Naive B cell (primary cell): ENCODE data around the gene YTHDF1. TPM values are rescaled to one million over a fixed set of nuclear protein-coding genes. Genes with fewer than 3 reads are reported as not detected.

Experiments used
- ATAC-seq, 2 donors: fragments of 150-1000 bp; cut with Tn5 transposase; 2 replicates each; pipeline ENCODE4 v1.10.0; 2021; ENCODE audit warnings: low read depth in 2 of 2, mild to moderate bottlenecking in 2 of 2, moderate library complexity in 2 of 2
- DNase-seq: peaks from one replicate; pipeline ENCODE4 v3.0.0; 2022
- H3K27ac Mint-ChIP-seq, 6 donors: one replicate each; pipeline ENCODE4 v1.8.0; 2020 to 2022; ENCODE audit warnings: mild to moderate bottlenecking in 6 of 6, mixed read lengths in 6 of 6, moderate library complexity in 5 of 6, inconsistent platforms in 2 of 6
- H3K27me3 Mint-ChIP-seq, 3 donors: one replicate each; pipeline ENCODE4 v1.8.0; 2021 to 2022; ENCODE audit warnings: mixed read lengths in 3 of 3, mild to moderate bottlenecking in 1 of 3
- H3K36me3 Mint-ChIP-seq, 2 donors: one replicate each; pipeline ENCODE4 v1.8.0; 2020 to 2022; ENCODE audit warnings: mixed read lengths in 2 of 2, inconsistent platforms in 1 of 2, mild to moderate bottlenecking in 1 of 2
- H3K4me1 Mint-ChIP-seq, 3 donors: one replicate each; pipeline ENCODE4 v1.8.0; 2020 to 2022; ENCODE audit warnings: mixed read lengths in 3 of 3, inconsistent platforms in 1 of 3, mild to moderate bottlenecking in 1 of 3, moderate library complexity in 1 of 3
- H3K4me3 Mint-ChIP-seq, 8 donors: one replicate each; pipeline ENCODE4 v1.8.0; 2020 to 2022; ENCODE audit warnings: mild to moderate bottlenecking in 8 of 8, mixed read lengths in 8 of 8, moderate library complexity in 8 of 8, inconsistent platforms in 2 of 8
- H3K9me3 Mint-ChIP-seq, 7 donors: one replicate each; pipeline ENCODE4 v1.8.0; 2020 to 2022; ENCODE audit warnings: mixed read lengths in 7 of 7, mild to moderate bottlenecking in 5 of 7, inconsistent platforms in 2 of 7, moderate library complexity in 1 of 7
- polyA plus RNA-seq, 6 donors: library from polyadenylated mRNA; unstranded; fragments of 300-500 nt; fragmentation: Illumina TruSeq; gene quantifications; one replicate each; pipeline ENCODE4 v1.2.3, GENCODE V29; 2021; ENCODE audit warnings: low read depth in 6 of 6

The YTHDF1 gene
- polyA plus RNA-seq: 10 to 100 TPM; 27.4 to 41.9 (median 34.6) TPM

DNA sequence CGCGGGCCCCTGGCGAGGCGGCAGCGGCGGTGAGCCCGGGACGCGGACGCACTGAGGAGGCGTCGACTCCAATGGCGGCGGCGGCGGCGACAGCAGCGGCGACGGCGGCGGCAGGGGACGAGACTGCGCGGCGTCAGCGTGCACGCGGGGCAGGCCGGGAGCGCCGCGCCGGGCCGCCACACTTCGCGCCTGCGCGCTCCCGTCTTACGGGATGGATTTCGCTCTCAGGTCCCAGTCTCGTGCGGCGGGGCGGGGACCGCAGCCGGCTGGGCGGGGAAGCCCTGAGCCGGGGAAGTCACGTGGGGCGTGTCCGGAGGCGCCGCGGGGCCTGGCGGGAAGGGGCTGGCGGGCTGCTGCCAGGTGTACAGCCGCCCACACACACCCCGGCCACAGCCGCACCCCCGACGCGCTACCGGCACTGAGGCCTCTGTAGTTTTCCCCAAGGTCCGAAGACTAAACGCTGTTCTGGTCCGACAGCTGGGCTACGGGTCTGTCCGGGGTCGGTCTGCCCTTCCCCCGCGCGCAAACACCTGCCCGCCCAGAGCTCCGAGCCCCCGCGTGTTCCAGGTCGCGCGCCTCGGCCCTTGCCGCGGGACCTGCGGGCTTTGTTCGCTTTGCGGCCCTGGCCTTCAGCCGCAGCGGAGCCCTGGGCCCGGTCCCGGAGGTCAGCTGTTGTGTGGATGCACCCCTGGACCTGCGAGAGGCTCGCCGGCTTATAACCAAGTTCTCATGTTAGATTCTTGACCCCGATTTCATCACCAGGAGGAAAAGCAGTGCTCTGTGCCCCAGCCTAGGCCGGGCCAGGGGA lies at the start of gene YTHDF1:
Gene YTHDF1, minus strand, starts transcription at position 91 of the 808 bp plus-strand sequence. CDS start 239 bp downstream, outside the sequence.
- H3K4me3 Mint-ChIP-seq: peak within 1 kb of the TSS; percentile 83 to 94 (median 90)
- H3K27ac Mint-ChIP-seq: peak within 1 kb of the TSS; percentile 51 to 97 (median 92)
- peaks cover 0 to 7% of the 10 kb centered on the region in 2 donors for H3K36me3 Mint-ChIP-seq
- DNase-seq: peak; percentile 99
- peaks cover 31 to 46% (median 41%) of the 10 kb centered on the region in 3 donors for H3K4me1 Mint-ChIP-seq
- H3K9me3 Mint-ChIP-seq: no peaks in the 10 kb centered on the region
- ATAC-seq: peak; percentile 88 to 93
- H3K27me3 Mint-ChIP-seq: peaks cover 0 to 16% (median 13%) of the 10 kb centered on the region in 3 donors

DNA sequence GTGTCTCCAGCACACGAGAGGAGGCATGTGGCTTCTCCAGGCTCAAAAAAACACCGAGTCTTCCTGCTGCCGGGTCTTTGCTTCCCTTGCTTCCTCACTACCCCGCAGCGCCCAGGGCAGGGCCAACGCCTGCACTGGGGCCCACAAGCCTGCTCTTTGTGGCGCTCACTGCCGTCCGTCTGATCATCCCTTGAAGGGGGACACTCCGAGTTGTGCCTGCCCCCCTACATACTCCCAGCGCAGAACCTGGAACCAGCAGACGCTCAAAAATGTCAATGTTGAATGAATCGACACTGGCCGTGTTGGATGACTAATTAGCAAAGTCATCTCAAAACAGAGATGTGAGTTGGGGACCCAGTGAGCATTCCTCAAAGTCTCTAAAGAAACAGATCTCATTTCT lies 48.6 kb upstream of the YTHDF1 start:
- no peaks in the 10 kb centered on the region for H3K36me3 Mint-ChIP-seq
- DNase-seq (no peak), ATAC-seq (no peak)
- H3K27ac Mint-ChIP-seq: no peak overlapping the region
- peaks cover 0 to 5% (median 4%) of the 10 kb centered on the region in 3 donors for H3K4me1 Mint-ChIP-seq
- H3K4me3 Mint-ChIP-seq: no peak overlapping the region
- peaks cover 0 to 1% (median 0%) of the 10 kb centered on the region in 7 donors for H3K9me3 Mint-ChIP-seq
- peaks cover 10 to 73% (median 48%) of the 10 kb centered on the region in 3 donors for H3K27me3 Mint-ChIP-seq

DNA sequence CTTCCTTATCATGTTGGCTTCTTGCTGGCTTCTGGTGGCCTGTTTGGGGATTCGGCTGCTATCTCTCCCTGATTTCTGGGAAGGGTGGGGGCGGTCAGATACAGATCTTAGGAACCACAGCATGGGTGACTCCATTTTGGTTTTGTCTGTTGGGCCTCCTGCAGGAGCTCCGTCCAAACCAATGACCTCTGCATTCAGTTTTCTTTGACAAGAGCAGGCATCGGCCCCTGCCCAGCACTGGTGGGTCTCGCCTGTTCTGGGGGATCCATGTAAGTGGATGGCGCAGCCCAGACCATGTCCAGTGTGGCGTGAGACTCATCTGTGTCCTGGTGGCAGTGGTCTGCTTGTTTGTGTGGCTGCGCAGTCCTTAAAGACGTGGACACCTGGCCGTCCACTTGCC lies 48.1 kb upstream of the YTHDF1 start:
- no peak overlapping the region for H3K27ac Mint-ChIP-seq
- H3K27me3 Mint-ChIP-seq: peaks cover 10 to 79% (median 53%) of the 10 kb centered on the region in 3 donors
- no peaks in the 10 kb centered on the region for H3K36me3 Mint-ChIP-seq
- no peak for DNase-seq
- no peak overlapping the region for H3K4me3 Mint-ChIP-seq
- no peak for ATAC-seq
- peaks cover 0 to 1% (median 0%) of the 10 kb centered on the region in 7 donors for H3K9me3 Mint-ChIP-seq
- H3K4me1 Mint-ChIP-seq: peaks cover 0 to 5% (median 4%) of the 10 kb centered on the region in 3 donors

DNA sequence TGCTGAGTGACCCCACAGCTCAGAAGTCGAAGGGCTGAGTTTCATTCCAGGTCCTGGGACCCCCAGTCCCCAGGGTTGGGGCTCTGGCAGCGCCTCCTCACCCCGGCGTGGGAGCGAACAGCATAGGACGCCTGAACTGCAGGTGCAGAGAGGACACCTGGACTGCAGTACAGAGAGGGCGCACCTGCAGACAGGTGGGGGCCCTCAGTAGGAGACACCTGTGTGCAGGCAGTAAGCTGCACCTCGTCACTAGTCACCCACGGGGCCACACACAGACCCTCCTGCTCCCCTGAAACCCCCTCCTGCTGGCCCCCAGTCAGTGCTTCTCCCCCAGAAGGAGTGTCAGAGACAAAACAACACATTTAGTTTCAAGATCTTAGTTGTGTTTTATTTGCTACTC lies 46.9 kb upstream of the YTHDF1 start:
- no peaks in the 10 kb centered on the region for H3K36me3 Mint-ChIP-seq
- H3K9me3 Mint-ChIP-seq: peaks cover 0 to 1% (median 0%) of the 10 kb centered on the region in 7 donors
- DNase-seq: no peak
- no peak for ATAC-seq
- H3K27me3 Mint-ChIP-seq: peaks cover 16 to 78% (median 59%) of the 10 kb centered on the region in 3 donors
- H3K27ac Mint-ChIP-seq: no peak overlapping the region
- peaks cover 0 to 5% (median 4%) of the 10 kb centered on the region in 3 donors for H3K4me1 Mint-ChIP-seq
- H3K4me3 Mint-ChIP-seq: no peak overlapping the region

DNA sequence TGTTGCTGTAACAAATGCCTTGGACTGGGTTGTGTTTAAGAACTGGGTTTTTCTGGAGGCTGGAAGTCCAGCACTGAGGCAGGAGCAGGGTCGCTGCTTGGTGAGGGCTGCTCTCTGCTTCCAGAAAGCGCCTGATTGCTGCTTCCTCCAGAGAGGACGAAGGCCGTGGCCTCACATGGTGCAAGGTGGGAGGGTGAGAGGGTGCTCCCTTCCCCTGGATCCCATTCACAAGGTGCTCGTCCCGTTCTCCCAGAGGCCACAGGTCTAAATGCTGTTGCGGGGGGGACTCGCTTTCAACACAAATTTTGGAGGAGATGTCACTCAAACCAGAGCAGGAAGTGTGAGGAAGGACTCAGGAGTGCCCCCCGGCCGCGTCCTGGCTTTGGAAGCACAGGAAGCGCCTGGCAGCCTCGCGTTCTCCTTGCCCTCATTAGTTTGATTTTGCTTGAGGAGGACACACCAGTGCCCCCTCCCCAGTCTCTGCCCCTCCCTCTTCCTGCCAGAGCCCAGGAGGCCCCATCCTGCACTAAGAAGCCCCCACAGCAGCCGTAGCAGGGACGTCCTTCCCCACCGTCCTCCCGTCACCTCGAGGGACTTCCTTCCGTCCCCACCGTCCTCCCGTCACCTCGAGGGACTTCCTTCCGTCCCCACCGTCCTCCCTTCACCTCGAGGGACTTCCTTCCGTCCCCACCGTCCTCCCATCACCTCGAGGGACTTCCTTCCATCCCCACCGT lies 46.0 kb upstream of the YTHDF1 start:
- no peak for DNase-seq
- peaks cover 0 to 1% (median 0%) of the 10 kb centered on the region in 7 donors for H3K9me3 Mint-ChIP-seq
- peaks cover 0 to 7% (median 5%) of the 10 kb centered on the region in 3 donors for H3K4me1 Mint-ChIP-seq
- no peak overlapping the region for H3K27ac Mint-ChIP-seq
- H3K27me3 Mint-ChIP-seq: peaks cover 15 to 78% (median 59%) of the 10 kb centered on the region in 3 donors
- peak overlapping the region in 1 of 8 donors; percentile 11 for H3K4me3 Mint-ChIP-seq
- no peaks in the 10 kb centered on the region for H3K36me3 Mint-ChIP-seq
- no peak for ATAC-seq

DNA sequence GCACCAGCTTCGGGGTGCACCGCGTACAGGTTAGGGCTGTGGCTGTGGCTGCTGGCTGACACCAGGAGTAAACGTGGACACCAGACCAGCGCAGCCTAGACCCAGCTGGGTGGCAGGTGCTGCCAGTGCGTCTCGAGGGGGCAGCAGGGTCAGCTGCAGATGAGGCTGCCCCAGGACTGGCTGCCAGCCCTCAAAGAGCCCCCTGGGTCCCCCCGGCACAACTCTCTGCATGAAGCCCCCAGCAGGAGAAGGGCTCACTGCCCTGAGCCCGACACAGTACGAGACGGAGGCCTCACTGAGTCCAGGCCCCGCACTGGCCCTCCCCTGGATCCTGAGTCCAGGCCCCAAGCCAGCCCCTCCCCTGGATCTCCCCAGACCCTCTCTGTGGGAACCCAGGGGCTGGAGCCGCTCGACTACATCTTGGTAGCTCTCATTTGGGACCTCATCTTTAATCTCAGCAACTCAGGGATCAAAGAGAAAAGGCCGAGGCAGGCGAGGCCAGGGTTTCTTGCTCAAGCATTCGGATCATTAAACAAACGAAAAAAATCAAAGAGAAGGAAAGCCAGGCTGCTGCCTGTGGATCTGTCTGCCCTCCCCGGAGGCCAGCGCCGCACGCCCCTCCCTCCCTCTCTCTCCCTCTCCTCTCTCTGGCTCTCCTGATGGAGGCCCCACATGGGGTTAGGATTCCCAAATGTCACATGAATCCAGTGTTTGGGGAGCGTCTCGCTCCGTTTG lies 45.3 kb upstream of the YTHDF1 start:
- ATAC-seq (no peak), DNase-seq (no peak)
- H3K4me3 Mint-ChIP-seq: no peak overlapping the region
- H3K27ac Mint-ChIP-seq: no peak overlapping the region
- no peaks in the 10 kb centered on the region for H3K36me3 Mint-ChIP-seq
- peaks cover 0 to 7% (median 5%) of the 10 kb centered on the region in 3 donors for H3K4me1 Mint-ChIP-seq
- peaks cover 0 to 1% (median 0%) of the 10 kb centered on the region in 7 donors for H3K9me3 Mint-ChIP-seq
- H3K27me3 Mint-ChIP-seq: peaks cover 21 to 85% (median 65%) of the 10 kb centered on the region in 3 donors

DNA sequence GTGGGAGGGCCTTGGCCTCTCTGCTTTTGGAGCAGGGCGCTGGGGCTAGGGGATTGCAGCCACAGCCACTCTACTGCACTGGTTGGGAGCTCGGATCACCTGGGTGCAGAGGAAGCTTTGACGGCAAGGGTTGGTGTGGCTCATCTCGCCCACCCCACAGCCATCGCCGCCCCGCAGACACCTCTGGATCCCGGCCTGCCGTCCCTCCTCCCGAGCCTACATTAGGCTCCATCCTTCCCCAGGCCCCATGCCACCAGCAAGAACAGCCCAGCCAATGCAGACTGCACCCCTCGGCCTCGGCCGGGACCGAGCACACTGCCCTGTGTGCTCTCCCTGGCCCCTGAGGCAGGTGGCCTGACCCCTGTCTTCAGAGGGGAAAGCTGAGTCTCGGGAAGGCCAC lies 44.6 kb upstream of the YTHDF1 start:
- Mint-ChIP-seq H3K4me1 (peaks cover 0 to 7% (median 6%) of the 10 kb centered on the region in 3 donors), H3K27ac (no peak overlapping the region), H3K4me3 (no peak overlapping the region), H3K27me3 (peaks cover 26 to 88% (median 72%) of the 10 kb centered on the region in 3 donors), H3K9me3 (peaks cover 0 to 1% (median 0%) of the 10 kb centered on the region in 7 donors), H3K36me3 (no peaks in the 10 kb centered on the region)
- ATAC-seq: no peak
- no peak for DNase-seq

DNA sequence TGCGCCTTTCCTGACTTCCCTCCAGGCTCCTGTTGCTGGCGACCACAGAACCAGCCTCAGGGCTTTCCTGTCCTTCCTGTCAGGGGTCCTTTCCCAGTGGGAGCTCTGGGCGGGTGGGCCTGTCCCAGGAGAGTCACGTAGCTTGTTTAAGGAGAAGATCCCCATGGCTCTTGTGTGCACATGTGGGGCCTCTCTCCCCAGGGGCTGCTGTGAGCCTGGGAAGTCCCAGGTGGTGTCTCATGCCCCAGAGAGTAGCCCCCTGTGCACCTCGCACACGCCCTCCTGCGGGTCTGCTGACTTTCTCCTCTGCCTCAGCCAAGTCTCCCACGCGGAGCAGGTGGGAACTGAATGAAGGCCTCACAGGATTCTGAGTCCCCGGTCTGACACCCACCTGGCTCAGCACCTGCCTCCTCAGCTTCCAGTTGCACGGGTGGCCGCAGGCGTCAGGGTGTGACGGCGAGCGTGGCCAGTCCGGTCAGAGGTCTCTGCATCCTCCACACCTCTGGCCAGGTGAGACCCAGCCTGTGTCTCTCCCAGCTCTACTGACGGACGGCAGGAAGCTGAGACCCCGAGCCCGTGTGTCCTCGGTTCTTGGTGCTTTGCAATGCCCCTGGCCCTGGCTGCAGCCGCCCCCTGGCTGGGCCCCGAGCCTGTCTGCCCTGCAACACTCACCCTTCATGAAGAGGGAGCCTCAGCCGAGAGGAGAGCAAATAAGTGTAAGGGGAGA lies 44.0 kb upstream of the YTHDF1 start:
- no peak overlapping the region for H3K4me3 Mint-ChIP-seq
- peaks cover 0 to 1% (median 0%) of the 10 kb centered on the region in 7 donors for H3K9me3 Mint-ChIP-seq
- DNase-seq: no peak
- ATAC-seq: no peak
- H3K4me1 Mint-ChIP-seq: peaks cover 0 to 8% (median 7%) of the 10 kb centered on the region in 3 donors
- no peak overlapping the region for H3K27ac Mint-ChIP-seq
- H3K27me3 Mint-ChIP-seq: peaks cover 33 to 88% (median 79%) of the 10 kb centered on the region in 3 donors
- H3K36me3 Mint-ChIP-seq: no peaks in the 10 kb centered on the region

DNA sequence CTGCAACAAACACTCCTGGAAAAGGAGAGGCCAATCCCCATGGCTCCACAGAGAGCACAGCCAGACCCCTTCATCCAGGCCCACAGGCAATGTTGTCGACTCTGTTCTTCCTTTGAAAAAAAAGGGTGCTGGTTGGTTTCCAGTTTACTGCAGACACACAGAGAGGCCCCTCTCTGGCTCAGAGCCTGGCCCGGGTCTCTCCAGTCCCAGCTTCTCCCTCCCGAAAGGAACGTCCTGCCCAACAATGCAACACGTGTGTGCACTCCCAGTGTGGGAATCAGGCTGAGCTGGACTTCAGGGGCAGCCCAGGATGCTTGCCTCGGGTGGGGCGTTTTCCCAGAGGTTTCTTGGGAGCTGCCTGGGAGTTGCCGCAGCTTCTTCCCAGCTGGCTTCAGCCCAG lies 42.9 kb upstream of the YTHDF1 start:
- ATAC-seq: no peak
- DNase-seq: no peak
- Mint-ChIP-seq H3K4me1 (peaks cover 0 to 11% (median 8%) of the 10 kb centered on the region in 3 donors), H3K4me3 (no peak overlapping the region), H3K27ac (no peak overlapping the region), H3K9me3 (no peaks in the 10 kb centered on the region), H3K36me3 (no peaks in the 10 kb centered on the region), H3K27me3 (peaks cover 33 to 82% (median 74%) of the 10 kb centered on the region in 3 donors)

DNA sequence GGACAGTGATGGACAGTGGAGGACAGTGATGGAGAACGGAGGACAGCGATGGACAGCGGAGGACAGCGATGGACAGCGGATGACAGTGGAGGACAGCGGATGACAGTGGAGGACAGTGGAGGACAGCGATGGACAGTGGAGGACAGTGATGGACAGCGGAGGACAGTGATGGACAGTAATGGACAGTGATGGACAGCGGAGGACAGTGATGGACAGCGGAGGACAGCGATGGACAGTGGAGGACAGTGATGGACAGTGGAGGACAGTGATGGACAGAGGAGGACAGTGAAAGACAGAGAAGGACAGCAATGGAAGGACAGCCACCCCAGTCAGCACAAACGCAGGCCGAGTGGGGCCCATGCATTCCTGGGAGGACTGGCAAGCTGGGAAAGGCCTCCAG lies 41.7 kb upstream of the YTHDF1 start:
- no peak for ATAC-seq

DNA sequence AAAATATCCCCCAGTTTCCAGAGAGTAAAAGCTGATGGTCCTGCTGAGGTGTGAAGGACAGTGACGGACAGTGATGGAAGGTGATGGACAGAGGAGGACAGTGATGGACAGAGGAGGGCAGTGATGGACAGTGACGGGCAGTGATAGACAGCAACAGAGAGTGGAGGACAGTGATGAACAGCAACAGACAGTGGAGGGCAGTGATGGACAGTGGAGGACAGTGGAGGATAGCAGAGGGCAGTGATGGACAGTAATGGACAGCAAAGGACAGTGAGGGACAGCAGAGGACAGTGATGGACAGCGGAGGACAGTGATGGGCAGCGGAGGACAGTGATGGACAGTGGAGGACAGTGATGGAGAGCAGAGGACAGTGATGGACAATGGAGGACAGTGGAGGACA lies 41.0 kb upstream of the YTHDF1 start:
- Mint-ChIP-seq H3K36me3 (no peaks in the 10 kb centered on the region), H3K27ac (no peak overlapping the region), H3K4me3 (no peak overlapping the region), H3K4me1 (peaks cover 8 to 15% (median 11%) of the 10 kb centered on the region in 3 donors), H3K27me3 (peaks cover 39 to 78% (median 72%) of the 10 kb centered on the region in 3 donors), H3K9me3 (no peaks in the 10 kb centered on the region)
- DNase-seq: no peak
- ATAC-seq: no peak

More for the DNA sequence above, 41.7 kb upstream of the YTHDF1 start:
- no peak for DNase-seq
- H3K36me3 Mint-ChIP-seq: no peaks in the 10 kb centered on the region
- peak overlapping the region in 1 of 8 donors; percentile 54 for H3K4me3 Mint-ChIP-seq
- peak overlapping the region in 1 of 6 donors; percentile 67 for H3K27ac Mint-ChIP-seq
- peaks cover 7 to 14% (median 14%) of the 10 kb centered on the region in 3 donors for H3K4me1 Mint-ChIP-seq
- H3K27me3 Mint-ChIP-seq: peaks cover 38 to 77% (median 72%) of the 10 kb centered on the region in 3 donors
- H3K9me3 Mint-ChIP-seq: no peaks in the 10 kb centered on the region

DNA sequence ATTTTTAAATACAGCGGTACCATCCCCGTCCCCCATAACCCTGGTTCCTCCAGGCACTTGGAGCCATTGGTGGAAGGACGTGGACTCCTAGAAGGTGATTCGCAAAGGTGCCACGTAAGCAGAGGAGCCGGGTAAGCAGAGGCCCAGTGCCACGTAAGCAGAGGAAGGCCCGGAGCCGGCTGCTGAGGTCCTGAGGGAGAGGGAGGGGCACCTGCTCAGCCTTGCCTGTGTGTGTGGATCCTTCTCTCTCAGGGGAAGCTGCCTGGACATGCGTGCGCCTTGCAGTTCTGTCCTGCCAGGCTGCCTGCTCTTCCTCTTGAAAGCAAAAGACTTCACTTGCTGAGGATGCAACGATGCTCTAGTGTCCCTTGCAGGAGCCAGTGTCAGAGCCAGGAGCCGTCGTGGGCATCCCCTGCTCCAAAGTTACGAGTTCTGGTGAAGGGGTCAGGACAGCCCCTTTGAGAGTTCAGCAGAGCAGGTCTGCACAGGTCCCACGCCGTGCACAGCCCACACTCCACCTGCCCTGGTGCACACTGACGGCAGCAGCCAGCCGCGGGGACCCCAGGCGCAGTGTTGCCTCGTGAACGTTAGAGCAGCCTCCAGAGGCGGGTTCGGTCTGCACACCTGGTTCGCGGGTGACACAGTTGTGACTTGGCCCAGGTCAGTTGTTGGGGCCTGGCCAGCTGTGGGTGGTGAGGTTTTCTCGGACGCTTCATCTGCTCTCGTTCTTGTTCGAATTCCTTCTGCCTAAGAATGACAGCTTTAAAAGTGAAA lies 40.2 kb upstream of the YTHDF1 start:
- ATAC-seq (no peak), DNase-seq (no peak)
- no peaks in the 10 kb centered on the region for H3K36me3 Mint-ChIP-seq
- no peaks in the 10 kb centered on the region for H3K9me3 Mint-ChIP-seq
- H3K27me3 Mint-ChIP-seq: peaks cover 40 to 78% (median 73%) of the 10 kb centered on the region in 3 donors
- H3K4me1 Mint-ChIP-seq: peaks cover 8 to 11% (median 11%) of the 10 kb centered on the region in 3 donors
- peak overlapping the region in 3 of 8 donors; percentile 8 to 45 (median 45) for H3K4me3 Mint-ChIP-seq
- no peak overlapping the region for H3K27ac Mint-ChIP-seq
